Measurements from ENCODE around the gene SLC30A7.

GRCh38 chr1:100921110-100921706 lies 25.3 kb downstream of the SLC30A7 start:
- TF ChIP-seq CTCF (IDR thresholded peaks at IDR 0.05; ENCODE audit: low read depth, low read length, missing input control) (peak; percentile 68), ATF3 (IDR thresholded peaks at IDR 0.05) (no peak), JUND (IDR thresholded peaks at IDR 0.05) (no peak), REST (IDR thresholded peaks at IDR 0.05) (no peak), ZBTB33 (IDR thresholded peaks at IDR 0.05) (no peak)

Data from liver (tissue), 3 donors.